GM12878 (cell line): ENCODE measurements around the gene RPL31. TPM values are rescaled to one million over a fixed set of nuclear protein-coding genes. Genes with fewer than 3 reads are reported as not detected.

Source experiments
- ATAC-seq: fragments of 200-7000 bp; cut with Tn5 transposase; 3 replicates; pipeline ENCODE4 v1.9.1; 2020; ENCODE audit warnings: mild to moderate bottlenecking, moderate library complexity
- BruUV-seq: library from RNA; stranded (reverse); fragments of 400-500 nt; replicated peaks from 2 replicates; lab custom pipeline; 2021; lab: Mats Ljungman, UMichigan
- CTCF ChIA-PET: fragments of 300-600 bp; sonication (Branson Sonifier 250); formaldehyde crosslinking; extraction: SDS; loops from one replicate; lab custom pipeline; 2021; ENCODE audit warnings: inconsistent platforms; lab: Yijun Ruan, JAX
- POLR2A ChIA-PET: fragments of 350-600 bp; formaldehyde crosslinking; extraction: SDS; loops from one replicate; lab custom pipeline; 2021; ENCODE audit warnings: inconsistent platforms; lab: Charles Lee
- RAD21 ChIA-PET: fragments of 300-600 bp; sonication (Branson Sonifier 250); formaldehyde crosslinking; loops from one replicate; lab custom pipeline; 2023; ENCODE audit warnings: antibody characterized with exemption; ENCODE audit not compliant: unreplicated experiment; lab: Charles Lee
- SMC1A ChIA-PET: fragments of 300-600 bp; sonication (Branson Sonifier 250); formaldehyde crosslinking; loops from one replicate; lab custom pipeline; 2023; ENCODE audit not compliant: unreplicated experiment, uncharacterized antibody; lab: Charles Lee
- DNase-seq: peaks from one replicate; pipeline ENCODE4 v3.0.0-alpha.2; 2011; ENCODE audit warnings: low read depth, low spot score
- FAIRE-seq: peaks from 3 replicates; lab custom pipeline; 2011; peaks lifted over from hg19 to GRCh38; lab: Jason Lieb, UNC
- H2AFZ ChIP-seq: 2 replicates; pipeline ENCODE4 v1.6.0; 2011; ENCODE audit warnings: low read depth, low read length, control low read depth; ENCODE audit not compliant: control insufficient read depth
- H3K27ac ChIP-seq: 2 replicates; pipeline ENCODE4 v1.5.1; 2011; ENCODE audit warnings: control low read depth; ENCODE audit not compliant: control insufficient read depth, insufficient read depth
- H3K27me3 ChIP-seq, 2 experiments: replicated peaks in 1 of 2; 2 replicates each; pipeline versions ENCODE4 v1.6.0 to v1.6.1; 2011; ENCODE audit warnings: low read length in 1 of 2; ENCODE audit not compliant: control insufficient read depth in 2 of 2, insufficient read depth in 2 of 2
- H3K36me3 ChIP-seq, 2 experiments: 2 replicates each; pipeline ENCODE4 v1.5.1; 2011; ENCODE audit warnings: low read length in 1 of 2; ENCODE audit not compliant: control insufficient read depth in 2 of 2, insufficient read depth in 2 of 2
- H3K4me1 ChIP-seq: 2 replicates; pipeline ENCODE4 v1.6.1; 2011; ENCODE audit warnings: mild to moderate bottlenecking, low read length, moderate library complexity, mixed read lengths; ENCODE audit not compliant: control insufficient read depth, insufficient read depth
- H3K4me2 ChIP-seq: 2 replicates; pipeline ENCODE4 v1.6.0; 2011; ENCODE audit warnings: control low read depth; ENCODE audit not compliant: control insufficient read depth, insufficient read depth
- H3K4me3 ChIP-seq: fragments of 200-600 bp; sonication (generic); 2 replicates; pipeline ENCODE4 v1.5.1; 2016
- H3K79me2 ChIP-seq: 2 replicates; pipeline ENCODE4 v1.6.0; 2011; ENCODE audit warnings: low read length; ENCODE audit not compliant: control insufficient read depth, insufficient read depth
- H3K9ac ChIP-seq: 2 replicates; pipeline ENCODE4 v1.8.0; 2011; ENCODE audit warnings: low read length, control low read depth, mixed read lengths; ENCODE audit not compliant: control insufficient read depth, insufficient read depth
- H3K9me3 ChIP-seq: replicated peaks from 3 replicates; pipeline ENCODE4 v1.5.1; 2011; ENCODE audit warnings: mild to moderate bottlenecking, low read length; ENCODE audit not compliant: control insufficient read depth, insufficient read depth
- H4K20me1 ChIP-seq: 2 replicates; pipeline ENCODE4 v1.6.0; 2011; ENCODE audit not compliant: control insufficient read depth, insufficient read depth
- CBFB ChIP-seq: IDR thresholded peaks from 2 replicates; pipeline ENCODE4 v1.6.1; 2016; ENCODE audit warnings: antibody characterized with exemption, low read depth
- CREB1 ChIP-seq: IDR thresholded peaks from 2 replicates; pipeline ENCODE4 v1.6.1; 2012; ENCODE audit warnings: low read depth, mild to moderate bottlenecking, inconsistent platforms
- E4F1 ChIP-seq: fragments of 450-650 bp; IDR thresholded peaks from 2 replicates; pipeline ENCODE4 v1.6.1; 2018; ENCODE audit warnings: borderline replicate concordance, mild to moderate bottlenecking; ENCODE audit not compliant: partially characterized antibody
- EED ChIP-seq: sonication (generic); IDR thresholded peaks from 2 replicates; pipeline ENCODE4 v1.6.1; 2016; ENCODE audit warnings: antibody characterized with exemption, low read depth
- HCFC1 ChIP-seq: fragments of 150-350 bp; IDR thresholded peaks from 2 replicates; pipeline ENCODE4 v1.6.1; 2014; ENCODE audit warnings: low read length
- HDAC6 ChIP-seq: fragments of 200-600 bp; sonication (generic); IDR thresholded peaks from one replicate; pipeline ENCODE4 v1.8.0; 2017; ENCODE audit warnings: antibody characterized with exemption; ENCODE audit not compliant: unreplicated experiment
- NR2C1 ChIP-seq: fragments of 450-650 bp; IDR thresholded peaks from 2 replicates; pipeline ENCODE4 v1.6.1; 2017; ENCODE audit warnings: antibody characterized with exemption, mild to moderate bottlenecking, moderate library complexity
- WGBS: methylation state at CpG from one replicate; pipeline ENCODE4 v1.1.6; 2016; ENCODE audit warnings: low lambda C conversion rate; ENCODE audit not compliant: insufficient replicate concordance, insufficient coverage; ENCODE audit errors: missing lambda C conversion rate; 5-methylcytosine and 5-hydroxymethylcytosine counted together
- in situ Hi-C: fragments of 300-500 bp; cut with MboI; formaldehyde crosslinking; loops from 9 replicates; pipeline ENCODE4 v1.14.3; 2018; ENCODE audit warnings: mixed read lengths
- intact Hi-C: fragments of 100-400 bp; cut with micrococcal nuclease; formaldehyde crosslinking; loops from one replicate; pipeline ENCODE4 v1.14.2; 2022; ENCODE audit not compliant: unreplicated experiment
- polyA plus RNA-seq, 11 experiments: library from polyadenylated mRNA; depleted of rRNA in 4 of 11; unstranded in 6 of 11; stranded (reverse) in 5 of 11; fragments of >200 nt; fragmentation: Nextera tagmentation in 4 of 11; fragmentation: Illumina TruSeq in 1 of 11; extraction: Ambion mirVana in 4 of 11; extraction: Trizol in 1 of 11; gene quantifications; 1 replicate in 1 of 11; 2 replicates in 10 of 11; pipeline versions ENCODE4 v1.2.1 to v1.2.3, GENCODE V29; 2011 to 2016; ENCODE audit warnings: inconsistent platforms in 2 of 11, missing spikeins in 2 of 11, low read depth in 1 of 11
- total RNA-seq, 4 experiments: library from RNA; depleted of rRNA in 3 of 4; stranded (reverse); fragments of >200 nt in 3 of 4; fragmentation: Illumina TruSeq in 1 of 4; extraction: Trizol in 1 of 4; gene quantifications; 2 replicates each; pipeline versions ENCODE4 v1.2.1 to v1.2.3, GENCODE V29; 2013 to 2021

Gene RPL31
- total and polyA plus RNA-seq, 10 of the 15 experiments (the other 5 are each of a cell fraction or from before 2014, with no cell fraction given) = 1,643 to 8,551 (median 2,208) TPM

- WGBS = 63% methylated on average over 12 of the region's 12 CpGs
- no peak overlapping the region for H3K27ac ChIP-seq
Observed at GRCh38 chr2:100977511-100977910, 24.6 kb upstream of the RPL31 start.

More at GRCh38 chr2:100977511-100977910, 24.6 kb upstream of the RPL31 start:
- Histone ChIP-seq H2AFZ (no peak overlapping the region), H3K4me1 (peaks cover 14% of the 10 kb centered on the region), H3K9ac (no peak overlapping the region)
- RAD21 ChIA-PET = interaction anchor here (0.8 kb wide), 1 partner anchor 247 kb away, joined by 3 read pairs; no protein-coding TSS in a partner anchor
- CTCF ChIA-PET = interaction anchor here (0.7 to 1.6 kb wide), 2 partner anchors 8 to 10 kb away, joined by 3 to 6 read pairs; no protein-coding TSS in a partner anchor
- no peak; the same call in 2 of the 3 replicates for ATAC-seq
- intact Hi-C loops = no loop called here
- BruUV-seq = no TSS peak
- TF ChIP-seq EED = no peak
- TF ChIP-seq CBFB = no peak
- TF ChIP-seq HDAC6 = no peak
- no peak for TF ChIP-seq E4F1
- no peak for TF ChIP-seq HCFC1
- TF ChIP-seq NR2C1 = no peak
- TF ChIP-seq CREB1 = no peak
- TF ChIP-seq, all 136 proteins: peak for 0
- in situ Hi-C loops = no loop called here
- Histone ChIP-seq H3K4me3 (no peak overlapping the region), H3K9me3 (no peaks in the 10 kb centered on the region), H4K20me1 (peaks cover 3% of the 10 kb centered on the region; the same call in 1 of the 2 replicates), H3K36me3 (no peaks in the 10 kb centered on the region), H3K79me2 (no peaks in the 10 kb centered on the region), H3K4me2 (no peak overlapping the region), H3K27me3 (peaks cover 2 to 3% of the 10 kb centered on the region in 2 experiments; a peak in 3 of 4 replicates)
- SMC1A ChIA-PET = interaction anchor here (0.6 kb wide), 1 partner anchor 419 kb away, joined by 3 read pairs; no protein-coding TSS in a partner anchor
- FAIRE-seq (no peak), DNase-seq (no peak)
- POLR2A ChIA-PET = no interaction called here
